H1 (cell line): ENCODE data around the gene ALDH1A2. TPM values are rescaled to one million over a fixed set of nuclear protein-coding genes. Genes with fewer than 3 reads are reported as not detected.

ENCODE experiments used
- CTCF ChIA-PET: fragments of 300-600 bp; sonication (Branson Sonifier 250); formaldehyde crosslinking; loops from one replicate; lab custom pipeline; 2021; ENCODE audit not compliant: partially characterized antibody; lab: Charles Lee
- POLR2A ChIA-PET: fragments of 300-600 bp; sonication (Branson Sonifier 250); formaldehyde crosslinking; loops from one replicate; lab custom pipeline; 2021; ENCODE audit warnings: inconsistent platforms; ENCODE audit not compliant: partially characterized antibody; lab: Charles Lee
- DNase-seq, 2 experiments: peaks; one replicate each; pipeline versions ENCODE4 v3.0.0 to v3.0.0-alpha.2; 2010 to 2022; ENCODE audit warnings: low spot score in 2 of 2, low read depth in 1 of 2, mixed read lengths in 1 of 2
- FAIRE-seq: peaks from 2 replicates; lab custom pipeline; 2011; peaks lifted over from hg19 to GRCh38; lab: Jason Lieb, UNC
- H2AFZ ChIP-seq: 2 replicates; pipeline ENCODE4 v1.8.1; 2012; ENCODE audit warnings: low read length, inconsistent platforms
- H2AK5ac ChIP-seq: 2 replicates; pipeline ENCODE4 v1.6.1; 2013; ENCODE audit warnings: low read depth, low read length
- H2BK120ac ChIP-seq: replicated peaks from 2 replicates; pipeline ENCODE3; 2013; ENCODE audit warnings: low read depth, low read length, inconsistent platforms
- H2BK12ac ChIP-seq: 2 replicates; pipeline ENCODE4 v1.6.1; 2013; ENCODE audit warnings: low read depth, low read length
- H2BK15ac ChIP-seq: 2 replicates; pipeline ENCODE4 v1.6.1; 2013; ENCODE audit warnings: low read length
- H2BK20ac ChIP-seq: 2 replicates; pipeline ENCODE4 v1.6.1; 2013; ENCODE audit warnings: low read length
- H2BK5ac ChIP-seq: 2 replicates; pipeline ENCODE4 v1.6.1; 2013; ENCODE audit warnings: low read depth, low read length
- H3K14ac ChIP-seq: 2 replicates; pipeline ENCODE4 v1.6.1; 2013; ENCODE audit warnings: inconsistent platforms; ENCODE audit not compliant: insufficient read length
- H3K18ac ChIP-seq: 2 replicates; pipeline ENCODE4 v1.6.1; 2013; ENCODE audit warnings: low read length; ENCODE audit errors: extremely low read depth
- H3K23ac ChIP-seq: 2 replicates; pipeline ENCODE4 v1.6.1; 2013; ENCODE audit warnings: inconsistent platforms; ENCODE audit not compliant: insufficient read length
- H3K23me2 ChIP-seq: 2 replicates; pipeline ENCODE4 v1.6.1; 2013; ENCODE audit warnings: low read depth, low read length
- H3K27ac ChIP-seq: 2 replicates; pipeline ENCODE4 v1.6.1; 2011; ENCODE audit warnings: low read depth, low read length, inconsistent platforms
- H3K27me3 ChIP-seq, 4 experiments: replicated peaks in 1 of 4; 1 replicate in 1 of 4; 2 replicates in 3 of 4; pipeline versions ENCODE4 v1.6.1 to v1.8.1; 2011 to 2013; ENCODE audit warnings: low read length in 3 of 4, mild to moderate bottlenecking in 3 of 4, inconsistent platforms in 2 of 4, mixed read lengths in 2 of 4, moderate library complexity in 1 of 4; ENCODE audit not compliant: control insufficient read depth in 3 of 4, insufficient read depth in 3 of 4; ENCODE audit errors: extremely low read depth in 1 of 4
- H3K36me3 ChIP-seq, 4 experiments: 2 replicates each; pipeline versions ENCODE4 v1.6.1 to v1.8.1; 2011 to 2013; ENCODE audit warnings: mild to moderate bottlenecking in 4 of 4, low read length in 3 of 4, moderate library complexity in 2 of 4, control low read depth in 1 of 4, inconsistent platforms in 1 of 4; ENCODE audit not compliant: insufficient read depth in 4 of 4, control insufficient read depth in 2 of 4
- H3K4ac ChIP-seq: replicated peaks from 2 replicates; pipeline ENCODE3; 2013; ENCODE audit warnings: low read length, low read depth, mixed read lengths, inconsistent platforms; ENCODE audit not compliant: insufficient read length
- H3K4me1 ChIP-seq, 4 experiments: replicated peaks in 1 of 4; 1 replicate in 1 of 4; 2 replicates in 3 of 4; pipeline versions ENCODE4 v1.6.1 to v1.8.1; 2011 to 2013; ENCODE audit warnings: low read length in 3 of 4, inconsistent platforms in 2 of 4, mixed read lengths in 1 of 4; ENCODE audit not compliant: insufficient read depth in 4 of 4, control insufficient read depth in 3 of 4
- H3K4me2 ChIP-seq, 2 experiments: 2 replicates each; pipeline versions ENCODE4 v1.6.1 to v1.8.1; 2011 to 2013; ENCODE audit warnings: low read depth in 2 of 2, low read length in 2 of 2, control low read depth in 1 of 2, inconsistent platforms in 1 of 2, mild to moderate bottlenecking in 1 of 2; ENCODE audit not compliant: insufficient read depth in 1 of 2
- H3K4me3 ChIP-seq, 4 experiments: fragments of 200-600, 300-600 bp in 1 of 4; sonication (generic), shearing (Covaris generic), sonication (Bioruptor Twin) in 1 of 4; 2 replicates each; pipeline versions ENCODE4 v1.5.1 to v1.8.1; 2011 to 2016; ENCODE audit warnings: low read length in 4 of 4, low read depth in 3 of 4, control low read depth in 2 of 4, inconsistent platforms in 2 of 4, mild to moderate bottlenecking in 2 of 4, mixed read lengths in 1 of 4, moderate library complexity in 1 of 4; ENCODE audit not compliant: insufficient read depth in 2 of 4; ENCODE audit errors: extremely low read depth in 1 of 4
- H3K56ac ChIP-seq: replicated peaks from 2 replicates; pipeline ENCODE3; 2013; ENCODE audit warnings: low read depth, mild to moderate bottlenecking, mixed read lengths, low read length, inconsistent platforms; ENCODE audit not compliant: insufficient read length
- H3K79me1 ChIP-seq: 2 replicates; pipeline ENCODE4 v1.6.1; 2013; ENCODE audit warnings: low read depth, low read length, control low read depth
- H3K79me2 ChIP-seq, 2 experiments: 2 replicates each; pipeline versions ENCODE4 v1.6.1 to v1.8.1; 2012 to 2013; ENCODE audit warnings: low read length in 2 of 2, mild to moderate bottlenecking in 2 of 2, inconsistent platforms in 1 of 2; ENCODE audit not compliant: insufficient read depth in 2 of 2, control insufficient read depth in 1 of 2
- H3K9ac ChIP-seq, 4 experiments: replicated peaks in 1 of 4; 1 replicate in 1 of 4; 2 replicates in 3 of 4; pipeline versions ENCODE4 v1.6.1 to v1.8.1; 2011 to 2013; ENCODE audit warnings: low read depth in 3 of 4, low read length in 3 of 4, control low read depth in 2 of 4, mild to moderate bottlenecking in 2 of 4, moderate library complexity in 2 of 4, inconsistent platforms in 1 of 4; ENCODE audit errors: extremely low read depth in 1 of 4
- H3K9me3 ChIP-seq, 2 experiments: 2 replicates each; pipeline versions ENCODE4 v1.6.1 to v1.8.1; 2012 to 2013; ENCODE audit warnings: mild to moderate bottlenecking in 2 of 2, moderate library complexity in 2 of 2, control low read depth in 1 of 2, inconsistent platforms in 1 of 2, low read depth in 1 of 2, low read length in 1 of 2, mixed read lengths in 1 of 2; ENCODE audit not compliant: insufficient read depth in 2 of 2
- H4K20me1 ChIP-seq, 2 experiments: replicated peaks in 1 of 2; 2 replicates each; pipeline versions ENCODE3 to v1.8.1; 2011 to 2013; ENCODE audit warnings: inconsistent platforms in 2 of 2, low read length in 2 of 2, mild to moderate bottlenecking in 1 of 2; ENCODE audit not compliant: insufficient read depth in 2 of 2, control insufficient read depth in 1 of 2
- H4K5ac ChIP-seq: 2 replicates; pipeline ENCODE4 v1.6.1; 2013; ENCODE audit warnings: low read length, low read depth, mixed read lengths, inconsistent platforms; ENCODE audit not compliant: insufficient read length
- H4K8ac ChIP-seq: 2 replicates; pipeline ENCODE4 v1.8.0; 2013; ENCODE audit warnings: mild to moderate bottlenecking, moderate library complexity, low read length, inconsistent platforms; ENCODE audit not compliant: insufficient read depth; ENCODE audit errors: extremely low read depth
- H4K91ac ChIP-seq: replicated peaks from 2 replicates; pipeline ENCODE3; 2013; ENCODE audit warnings: low read length, mixed read lengths, inconsistent platforms; ENCODE audit not compliant: insufficient read length
- ASH2L ChIP-seq: fragments of 200-600, 300-600 bp; sonication (generic); IDR thresholded peaks from one replicate; pipeline ENCODE4 v1.7.1; 2017; ENCODE audit warnings: low read length
- ATF3 ChIP-seq: IDR thresholded peaks from 2 replicates; pipeline ENCODE4 v1.6.1; 2011; ENCODE audit warnings: low read depth, mild to moderate bottlenecking, low read length; ENCODE audit not compliant: insufficient read depth
- CBX5 ChIP-seq: fragments of 300-800, 300-1000 bp; sonication (generic); IDR thresholded peaks from 2 replicates; pipeline ENCODE4 v1.7.1; 2016; ENCODE audit warnings: antibody characterized with exemption, low read length, low read depth
- GTF2F1 ChIP-seq: IDR thresholded peaks from 2 replicates; pipeline ENCODE4 v1.6.1; 2012; ENCODE audit warnings: low read depth, low read length, improper control_type of control experiment, borderline replicate concordance
- HDAC6 ChIP-seq: IDR thresholded peaks from one replicate; pipeline ENCODE4 v1.7.1; 2012; ENCODE audit warnings: low read depth, mild to moderate bottlenecking, inconsistent platforms, low read length, moderate library complexity
- POU5F1 ChIP-seq: IDR thresholded peaks from 2 replicates; pipeline ENCODE4 v1.6.1; 2011; ENCODE audit warnings: low read depth, mild to moderate bottlenecking, low read length, moderate library complexity
- RBBP5 ChIP-seq: IDR thresholded peaks from 2 replicates; pipeline ENCODE4 v1.7.1; 2012; ENCODE audit warnings: low read depth, mild to moderate bottlenecking, inconsistent platforms, low read length, moderate library complexity, borderline replicate concordance
- SIRT6 ChIP-seq: IDR thresholded peaks from one replicate; pipeline ENCODE4 v1.7.1; 2012; ENCODE audit warnings: low read length, inconsistent platforms
- SUZ12 ChIP-seq: fragments of 200-600 bp; sonication (generic); IDR thresholded peaks from 2 replicates; pipeline ENCODE4 v1.6.1; 2012; ENCODE audit warnings: mild to moderate bottlenecking, inconsistent platforms, low read length, moderate library complexity, mixed read lengths
- TCF12 ChIP-seq: IDR thresholded peaks from 2 replicates; pipeline ENCODE4 v1.6.1; 2011; ENCODE audit warnings: low read depth, mild to moderate bottlenecking, low read length
- WGBS, 2 experiments: shearing (Covaris generic) in 1 of 2; methylation state at CpG; one replicate each; pipeline versions ENCODE4 v1.1.6 to v1.1.7; 2013 to 2015; ENCODE audit warnings: low lambda C conversion rate in 2 of 2, mixed read lengths in 2 of 2, inconsistent platforms in 1 of 2, low coverage in 1 of 2, missing lambda C conversion rate in 1 of 2; ENCODE audit not compliant: insufficient replicate concordance in 2 of 2, insufficient coverage in 1 of 2, insufficient read length in 1 of 2; ENCODE audit errors: extremely low coverage in 1 of 2, missing lambda C conversion rate in 1 of 2; 5-methylcytosine and 5-hydroxymethylcytosine counted together
- polyA plus RNA-seq, 7 experiments: library from polyadenylated mRNA; depleted of rRNA in 3 of 7; stranded (reverse) in 5 of 7; unstranded in 2 of 7; fragments of >200 nt in 5 of 7; fragments of 200-250 nt in 2 of 7; gene quantifications; 1 replicate in 5 of 7; 2 replicates in 1 of 7; 4 replicates in 1 of 7; pipeline versions ENCODE4 v1.2.1 to v1.2.3, GENCODE V29; 2011 to 2013; ENCODE audit warnings: missing spikeins in 2 of 7, mixed read lengths in 2 of 7
- total RNA-seq: library from RNA; stranded (reverse); fragmentation: NEBNext Ultra II Directional; extraction: Animal tissue kit (Norgen Biotek cat#: 25700); gene quantifications from 2 replicates; pipeline ENCODE4 v1.2.1, GENCODE V29; 2021
- TF ChIP-seq, protein P1 (sequence below): IDR thresholded peaks from 2 replicates; pipeline ENCODE4 v1.6.1; 2011; ENCODE audit warnings: low read length, improper control_type of control experiment

The ALDH1A2 gene
- total and polyA plus RNA-seq, 2 of the 8 experiments (the other 6 are each of a cell fraction or from before 2014, with no cell fraction given) = 0.06 to 0.24 TPM

DNA sequence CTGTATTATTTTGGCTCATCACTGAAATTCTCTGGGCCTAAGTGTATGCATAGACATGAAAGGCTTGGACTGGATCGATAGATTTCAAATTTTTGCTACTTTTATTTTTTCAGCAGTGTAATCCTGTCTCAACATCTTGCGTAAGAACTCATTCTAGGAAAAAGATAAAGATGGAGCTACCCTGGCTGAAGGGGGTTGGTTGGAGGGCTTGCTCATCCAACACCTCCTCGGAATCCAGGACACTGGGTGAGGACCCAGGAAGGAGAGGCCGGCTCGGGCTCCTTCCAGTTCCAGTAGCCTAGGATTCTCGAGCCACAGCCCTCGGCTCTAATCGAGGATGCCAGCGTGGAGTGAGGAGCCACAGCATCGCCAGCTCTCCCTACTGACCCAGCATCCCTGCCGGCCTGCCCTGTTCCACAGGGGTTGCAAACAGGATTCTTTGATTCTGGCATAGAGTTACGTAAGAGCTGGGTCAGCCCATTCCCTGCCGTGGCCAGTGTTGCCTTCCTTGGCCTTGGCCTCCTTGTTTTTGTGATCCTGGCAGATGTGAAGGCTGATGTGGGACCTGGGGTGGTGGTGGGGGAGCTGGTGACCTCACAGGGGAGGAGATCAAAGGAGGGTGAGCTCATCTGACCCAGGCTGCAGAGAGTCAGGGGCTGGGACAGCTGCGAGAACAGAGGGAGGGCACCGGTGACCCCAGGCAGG is 149.5 kb downstream of the ALDH1A2 start:
- Histone ChIP-seq H3K56ac (no peak overlapping the region), H2BK120ac (no peak overlapping the region), H3K4ac (no peak overlapping the region), H3K23me2 (no peaks in the 10 kb centered on the region), H2BK5ac (no peak overlapping the region), H3K4me1 (no peaks in the 10 kb centered on the region; a peak in 2 of 7 replicates), H4K8ac (no peak overlapping the region; the same call in 1 of the 2 replicates), H3K9ac (no peak overlapping the region), H3K79me1 (no peaks in the 10 kb centered on the region), H3K27ac (no peak overlapping the region), H2BK12ac (no peak overlapping the region), H3K27me3 (no peaks in the 10 kb centered on the region), H4K91ac (no peak overlapping the region), H3K79me2 (no peaks in the 10 kb centered on the region), H3K4me2 (no peak overlapping the region), H3K23ac (no peak overlapping the region), H4K20me1 (no peaks in the 10 kb centered on the region), H3K18ac (no peak overlapping the region), H2BK20ac (no peak overlapping the region), H3K36me3 (no peaks in the 10 kb centered on the region), H3K4me3 (no peak overlapping the region), H3K14ac (no peak overlapping the region), H2BK15ac (no peak overlapping the region), H3K9me3 (no peaks in the 10 kb centered on the region), H2AFZ (no peak overlapping the region; the same call in 1 of the 2 replicates), H2AK5ac (no peak overlapping the region), H4K5ac (no peak overlapping the region)
- WGBS, 2 experiments = 83% methylated on average over 13 of the region's 15 CpGs; no CpG with 5 or more reads in 1 of the 2 experiments
- no peak for FAIRE-seq
- DNase-seq = no peak
- CTCF ChIA-PET = interaction anchor here (0.7 kb wide), 1 partner anchor 165 kb away, joined by 3 read pairs; no protein-coding TSS in a partner anchor
- POLR2A ChIA-PET = no interaction called here
- TF ChIP-seq SUZ12 (no peak), POU5F1 (no peak), SIRT6 (no peak), HDAC6 (no peak), CBX5 (no peak), GTF2F1 (no peak), ASH2L (no peak), ATF3 (no peak), TCF12 (no peak), RBBP5 (no peak)
- TF ChIP-seq, protein P1, sequence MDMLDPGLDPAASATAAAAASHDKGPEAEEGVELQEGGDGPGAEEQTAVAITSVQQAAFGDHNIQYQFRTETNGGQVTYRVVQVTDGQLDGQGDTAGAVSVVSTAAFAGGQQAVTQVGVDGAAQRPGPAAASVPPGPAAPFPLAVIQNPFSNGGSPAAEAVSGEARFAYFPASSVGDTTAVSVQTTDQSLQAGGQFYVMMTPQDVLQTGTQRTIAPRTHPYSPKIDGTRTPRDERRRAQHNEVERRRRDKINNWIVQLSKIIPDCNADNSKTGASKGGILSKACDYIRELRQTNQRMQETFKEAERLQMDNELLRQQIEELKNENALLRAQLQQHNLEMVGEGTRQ = no peak
